ENCODE data around the gene AGPAT3. TPM values are rescaled to one million over a fixed set of nuclear protein-coding genes. Genes with fewer than 3 reads are reported as not detected.

AGPAT3 gene
- total RNA-seq, 4 donors from 2014 or later: 61.0 to 77.9 (median 69.4) TPM

GRCh38 chr21:43877936-43878575 lies 13.0 kb downstream of the AGPAT3 start:
- peaks cover 5% of the 10 kb centered on the region for H3K36me3 ChIP-seq
- H3K4me3 ChIP-seq: no peak overlapping the region
- TF ChIP-seq EP300 (IDR thresholded peaks at IDR 0.05) (no peak), POLR2AphosphoS5 (IDR thresholded peaks at IDR 0.05) (no peak), CTCF (IDR thresholded peaks at IDR 0.05) (no peak), POLR2A (IDR thresholded peaks at IDR 0.05) (no peak)
- WGBS: 95% methylated on average over 25 of the region's 25 CpGs
- no peak overlapping the region for H3K27ac ChIP-seq
- no peaks in the 10 kb centered on the region for H3K9me3 ChIP-seq
- DNase-seq (ENCODE audit: low spot score in 2 of 2): no peak
- no peaks in the 10 kb centered on the region for H3K27me3 ChIP-seq
- H3K4me1 ChIP-seq: peaks cover 20% of the 10 kb centered on the region

- peak overlapping the region; percentile 31 for H3K27ac ChIP-seq
- H3K4me3 ChIP-seq: no peak overlapping the region
- peaks cover 27% of the 10 kb centered on the region for H3K4me1 ChIP-seq
- H3K36me3 ChIP-seq: no peaks in the 10 kb centered on the region
- H3K27me3 ChIP-seq: no peaks in the 10 kb centered on the region
- TF ChIP-seq POLR2A (IDR thresholded peaks at IDR 0.05): no peak
- no peaks in the 10 kb centered on the region for H3K9me3 ChIP-seq
- DNase-seq (ENCODE audit: low spot score in 2 of 2): no peak
- 91% methylated on average over 16 of the region's 25 CpGs for WGBS
Observed at GRCh38 chr21:43879348-43880110, 14.5 kb downstream of the AGPAT3 start.

GRCh38 chr21:43880111-43880985 lies 15.3 kb downstream of the AGPAT3 start:
- no peak for TF ChIP-seq EP300 (IDR thresholded peaks at IDR 0.05)
- TF ChIP-seq POLR2A (IDR thresholded peaks at IDR 0.05): no peak
- TF ChIP-seq CTCF (IDR thresholded peaks at IDR 0.05): no peak
- TF ChIP-seq POLR2AphosphoS5 (IDR thresholded peaks at IDR 0.05): no peak
- 54% methylated on average over 12 of the region's 14 CpGs for WGBS
- no peak overlapping the region for H3K4me3 ChIP-seq
- no peaks in the 10 kb centered on the region for H3K27me3 ChIP-seq
- H3K36me3 ChIP-seq: no peaks in the 10 kb centered on the region
- peaks cover 31% of the 10 kb centered on the region for H3K4me1 ChIP-seq
- DNase-seq (ENCODE audit: low spot score in 2 of 2): no peak
- no peaks in the 10 kb centered on the region for H3K9me3 ChIP-seq
- H3K27ac ChIP-seq: peak overlapping the region; percentile 31

GRCh38 chr21:43881283-43881682 lies 16.3 kb downstream of the AGPAT3 start:
- no peak overlapping the region for H3K4me3 ChIP-seq

More at GRCh38 chr21:43881283-43881682, 16.3 kb downstream of the AGPAT3 start:
- no peak for DNase-seq (ENCODE audit: low spot score in 2 of 2)
- Histone ChIP-seq H3K9me3 (no peaks in the 10 kb centered on the region), H3K36me3 (no peaks in the 10 kb centered on the region), H3K27me3 (no peaks in the 10 kb centered on the region), H3K27ac (no peak overlapping the region), H3K4me1 (peaks cover 35% of the 10 kb centered on the region)
- TF ChIP-seq POLR2A (IDR thresholded peaks at IDR 0.05): no peak
- TF ChIP-seq CTCF (IDR thresholded peaks at IDR 0.05): no peak
- no peak for TF ChIP-seq EP300 (IDR thresholded peaks at IDR 0.05)
- TF ChIP-seq POLR2AphosphoS5 (IDR thresholded peaks at IDR 0.05): no peak
- WGBS: 82% methylated on average over 6 of the region's 6 CpGs

Data from suprapubic skin (tissue), 4 donors.